ENCODE measurements around the gene PRKCB.

GRCh38 chr16:23941025-23941424 is 105.2 kb downstream of the PRKCB start:
- TF ChIP-seq CTCF (IDR thresholded peaks at IDR 0.05 in 4 of 5, conservative IDR thresholded peaks at IDR 0.05 in 1 of 5) (no peak), POLR2A (IDR thresholded peaks at IDR 0.05) (no peak)

All from gastrocnemius medialis (tissue), 4 donors.